Measurements from ENCODE around the gene RABGAP1L.

DNA sequence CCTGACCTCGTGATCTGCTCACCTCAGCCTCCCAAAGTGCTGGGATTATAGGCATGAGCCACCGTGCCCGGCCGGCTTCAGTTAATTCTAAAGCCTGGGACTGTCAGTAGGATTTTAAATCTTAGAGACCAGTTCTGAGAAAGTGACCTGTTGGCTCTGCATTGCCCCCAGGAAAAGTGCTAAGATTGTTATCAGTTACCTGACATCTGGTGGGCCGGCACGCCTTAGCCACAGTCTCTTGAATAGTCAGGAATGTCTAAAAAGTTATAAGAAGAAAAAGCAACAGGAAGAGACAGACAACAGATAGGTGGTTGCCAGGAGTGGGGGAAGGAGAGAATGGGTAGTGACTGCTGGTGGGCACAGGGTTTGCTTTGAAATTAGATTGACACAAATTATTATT, 35.1 kb downstream of the RABGAP1L start:
- no peak for TF ChIP-seq CTCF (IDR thresholded peaks at IDR 0.05)
- TF ChIP-seq POLR2A (IDR thresholded peaks at IDR 0.05): no peak

All from body of pancreas (tissue), 4 donors.